Uterus (tissue), 2 donors: ENCODE results near the gene EPYC.

Source experiments
- CTCF ChIP-seq, 4 experiments: fragments of 200-600 bp in 2 of 4; fragments of 450-650 bp in 2 of 4; sonication (generic) in 2 of 4; IDR thresholded peaks; one replicate each; pipeline ENCODE4 v1.5.1; 2016 to 2019; ENCODE audit warnings: antibody characterized with exemption in 4 of 4, mild to moderate bottlenecking in 2 of 4, moderate library complexity in 1 of 4
- POLR2A ChIP-seq, 2 donors: fragments of 450-650 bp; IDR thresholded peaks; one replicate each; pipeline ENCODE4 v1.6.1; 2016; ENCODE audit warnings: antibody characterized with exemption in 2 of 2, mild to moderate bottlenecking in 1 of 2, moderate library complexity in 1 of 2

GRCh38 chr12:90969346-90969745 is 35.4 kb downstream of the EPYC start:
- TF ChIP-seq CTCF (IDR thresholded peaks at IDR 0.05) (no peak), POLR2A (IDR thresholded peaks at IDR 0.05) (no peak)
